Esophagus (tissue), 2 donors: Measurements from ENCODE around the gene C11orf24. TPM values are rescaled to one million over a fixed set of nuclear protein-coding genes. Genes with fewer than 3 reads are reported as not detected.

Experiments used
- H3K27ac ChIP-seq, 2 donors: one replicate each; pipeline ENCODE4 v1.5.1; 2013; ENCODE audit warnings: low read depth in 2 of 2, mild to moderate bottlenecking in 2 of 2, inconsistent platforms in 1 of 2, low read length in 1 of 2, moderate library complexity in 1 of 2
- H3K27me3 ChIP-seq, 2 donors: one replicate each; pipeline ENCODE4 v1.6.1; 2013; ENCODE audit warnings: low read length in 2 of 2, control low read depth in 1 of 2, mild to moderate bottlenecking in 1 of 2; ENCODE audit not compliant: insufficient read depth in 2 of 2, control insufficient read depth in 1 of 2
- H3K36me3 ChIP-seq, 2 donors: one replicate each; pipeline ENCODE4 v1.6.1; 2013; ENCODE audit warnings: low read length in 1 of 2; ENCODE audit not compliant: control insufficient read depth in 2 of 2, insufficient read depth in 2 of 2
- H3K4me1 ChIP-seq, 2 donors: one replicate each; pipeline ENCODE4 v1.6.1; 2013; ENCODE audit warnings: low read length in 1 of 2; ENCODE audit not compliant: control insufficient read depth in 2 of 2, insufficient read depth in 2 of 2
- H3K4me3 ChIP-seq, 2 donors: one replicate each; pipeline ENCODE4 v1.5.1; 2013; ENCODE audit warnings: low read length in 2 of 2, mild to moderate bottlenecking in 2 of 2, low read depth in 1 of 2, moderate library complexity in 1 of 2
- H3K9me3 ChIP-seq, 2 donors: one replicate each; pipeline ENCODE4 v1.6.1; 2013; ENCODE audit warnings: mild to moderate bottlenecking in 2 of 2, low read depth in 1 of 2, low read length in 1 of 2, moderate library complexity in 1 of 2; ENCODE audit not compliant: control insufficient read depth in 2 of 2, insufficient read depth in 1 of 2
- WGBS, 2 donors: extraction: QIAGEN DNeasy Blood & Tissue Kit; methylation state at CpG; one replicate each; pipeline ENCODE4 v1.1.7; 2013; 5-methylcytosine and 5-hydroxymethylcytosine counted together
- polyA plus RNA-seq, 2 donors: library from polyadenylated mRNA; stranded (reverse); fragments of 200-250 nt; gene quantifications; one replicate each; pipeline ENCODE4 v1.2.3, GENCODE V29; 2013
- donor health status: healthy with polysubstance abuse.
- donor health status: Bipolar disorder and iron deficiency.

The C11orf24 gene
- polyA plus RNA-seq, 2 donors = 8.9 to 13.4 TPM

GRCh38 chr11:68264741-68265540 is 6.8 kb downstream of the C11orf24 start:
- no peaks in the 10 kb centered on the region for H3K27me3 ChIP-seq
- 89 to 92% methylated on average over 13 of the region's 13 CpGs for WGBS, 2 donors
- peaks cover 0 to 5% of the 10 kb centered on the region in 2 donors for H3K4me1 ChIP-seq
- H3K36me3 ChIP-seq = peaks cover 18 to 41% of the 10 kb centered on the region in 2 donors
- no peaks in the 10 kb centered on the region for H3K9me3 ChIP-seq
- H3K27ac ChIP-seq = no peak overlapping the region
- H3K4me3 ChIP-seq = no peak overlapping the region

GRCh38 chr11:68264244-68264643 is 7.5 kb downstream of the C11orf24 start:
- peaks cover 0 to 3% of the 10 kb centered on the region in 2 donors for H3K4me1 ChIP-seq
- whole genome bisulfite sequencing, 2 donors = 98 to 100% methylated on average over 1 of the region's 1 CpG
- no peaks in the 10 kb centered on the region for H3K27me3 ChIP-seq
- no peak overlapping the region for H3K27ac ChIP-seq
- no peak overlapping the region for H3K4me3 ChIP-seq
- peaks cover 18 to 41% of the 10 kb centered on the region in 2 donors for H3K36me3 ChIP-seq
- H3K9me3 ChIP-seq = no peaks in the 10 kb centered on the region

- Histone ChIP-seq H3K27ac (no peak overlapping the region), H3K9me3 (no peaks in the 10 kb centered on the region), H3K4me1 (peaks cover 0 to 3% of the 10 kb centered on the region in 2 donors), H3K27me3 (no peaks in the 10 kb centered on the region), H3K36me3 (peaks cover 18 to 41% of the 10 kb centered on the region in 2 donors), H3K4me3 (no peak overlapping the region)
- 93% methylated on average over 13 of the region's 13 CpGs for WGBS, 2 donors
These were observed 8.2 kb downstream of the C11orf24 start for GRCh38 chr11:68263444-68264035.

- H3K27ac ChIP-seq = no peak overlapping the region
- peaks cover 18 to 35% of the 10 kb centered on the region in 2 donors for H3K36me3 ChIP-seq
- H3K4me3 ChIP-seq = no peak overlapping the region
- no peaks in the 10 kb centered on the region for H3K27me3 ChIP-seq
- peaks cover 3 to 4% of the 10 kb centered on the region in 2 donors for H3K4me1 ChIP-seq
- no peaks in the 10 kb centered on the region for H3K9me3 ChIP-seq
- 93 to 95% methylated on average over 8 of the region's 8 CpGs for WGBS, 2 donors
These were observed 9.3 kb downstream of the C11orf24 start for GRCh38 chr11:68262544-68262827.

- peaks cover 3 to 4% of the 10 kb centered on the region in 2 donors for H3K4me1 ChIP-seq
- WGBS, 2 donors = 90 to 92% methylated on average over 24 of the region's 24 CpGs
- peaks cover 18 to 30% of the 10 kb centered on the region in 2 donors for H3K36me3 ChIP-seq
These were observed 9.8 kb downstream of the C11orf24 start for GRCh38 chr11:68261749-68262543.

GRCh38 chr11:68261006-68261405 is 10.8 kb downstream of the C11orf24 start:
- no peaks in the 10 kb centered on the region for H3K27me3 ChIP-seq
- peaks cover 13 to 28% of the 10 kb centered on the region in 2 donors for H3K36me3 ChIP-seq
- H3K4me1 ChIP-seq = peaks cover 3 to 4% of the 10 kb centered on the region in 2 donors
- no peaks in the 10 kb centered on the region for H3K9me3 ChIP-seq
- 83 to 85% methylated on average over 15 of the region's 15 CpGs for WGBS, 2 donors
- no peak overlapping the region for H3K27ac ChIP-seq
- no peak overlapping the region for H3K4me3 ChIP-seq

More at GRCh38 chr11:68261749-68262543, 9.8 kb downstream of the C11orf24 start:
- Histone ChIP-seq H3K27me3 (no peaks in the 10 kb centered on the region), H3K27ac (no peak overlapping the region), H3K4me3 (no peak overlapping the region), H3K9me3 (no peaks in the 10 kb centered on the region)

GRCh38 chr11:68260484-68260883 is 11.3 kb downstream of the C11orf24 start:
- Histone ChIP-seq H3K27me3 (no peaks in the 10 kb centered on the region), H3K4me3 (no peak overlapping the region), H3K27ac (no peak overlapping the region), H3K9me3 (no peaks in the 10 kb centered on the region), H3K36me3 (peaks cover 13 to 25% of the 10 kb centered on the region in 2 donors), H3K4me1 (peaks cover 3 to 4% of the 10 kb centered on the region in 2 donors)
- 94% methylated on average over 6 of the region's 6 CpGs for WGBS, 2 donors

- peaks cover 0 to 4% of the 10 kb centered on the region in 2 donors for H3K4me1 ChIP-seq
- no peaks in the 10 kb centered on the region for H3K27me3 ChIP-seq
- no peak overlapping the region for H3K4me3 ChIP-seq
- WGBS, 2 donors = 86 to 88% methylated on average over 15 of the region's 15 CpGs
- H3K36me3 ChIP-seq = peaks cover 9 to 22% of the 10 kb centered on the region in 2 donors
- H3K9me3 ChIP-seq = no peaks in the 10 kb centered on the region
- H3K27ac ChIP-seq = no peak overlapping the region
These were observed 12.4 kb downstream of the C11orf24 start for GRCh38 chr11:68259122-68259959.

- Histone ChIP-seq H3K27me3 (no peaks in the 10 kb centered on the region), H3K27ac (no peak overlapping the region), H3K4me3 (no peak overlapping the region), H3K36me3 (peaks cover 2 to 13% of the 10 kb centered on the region in 2 donors), H3K4me1 (peaks cover 0 to 4% of the 10 kb centered on the region in 2 donors), H3K9me3 (no peaks in the 10 kb centered on the region)
- 85 to 88% methylated on average over 13 of the region's 13 CpGs for WGBS, 2 donors
These were observed 13.4 kb downstream of the C11orf24 start for GRCh38 chr11:68258363-68258765.
